ENCODE measurements around the gene ZNF792.
"Not testable (repeated sequence)": the region's sequence is repeated elsewhere in the genome, so short reads cannot be mapped to it uniquely, and the experiment has no call there.

GRCh38 chr19:34920090-34920786, 43.8 kb downstream of the ZNF792 start:
- TF ChIP-seq POLR2A (IDR thresholded peaks at IDR 0.05; ENCODE audit: low read length); GATA1 (IDR thresholded peaks at IDR 0.05; ENCODE audit: low read depth, low read length): not testable (repeated sequence)
